Stimulated activated CD8-positive, alpha-beta memory T cell treated with anti-CD3 and anti-CD28 coated beads, Interleukin-7, amount 100 ng/mL, for 24 hours (primary cell): ENCODE data around the gene CACNA1A.
A peak's percentile ranks its signal among the peaks of the same experiment; 100 is the strongest.

Experiments used
- DNase-seq: peaks from one replicate; pipeline ENCODE4 v3.0.0-alpha.2; 2020; ENCODE audit warnings: low read depth

CACNA1A gene

DNA sequence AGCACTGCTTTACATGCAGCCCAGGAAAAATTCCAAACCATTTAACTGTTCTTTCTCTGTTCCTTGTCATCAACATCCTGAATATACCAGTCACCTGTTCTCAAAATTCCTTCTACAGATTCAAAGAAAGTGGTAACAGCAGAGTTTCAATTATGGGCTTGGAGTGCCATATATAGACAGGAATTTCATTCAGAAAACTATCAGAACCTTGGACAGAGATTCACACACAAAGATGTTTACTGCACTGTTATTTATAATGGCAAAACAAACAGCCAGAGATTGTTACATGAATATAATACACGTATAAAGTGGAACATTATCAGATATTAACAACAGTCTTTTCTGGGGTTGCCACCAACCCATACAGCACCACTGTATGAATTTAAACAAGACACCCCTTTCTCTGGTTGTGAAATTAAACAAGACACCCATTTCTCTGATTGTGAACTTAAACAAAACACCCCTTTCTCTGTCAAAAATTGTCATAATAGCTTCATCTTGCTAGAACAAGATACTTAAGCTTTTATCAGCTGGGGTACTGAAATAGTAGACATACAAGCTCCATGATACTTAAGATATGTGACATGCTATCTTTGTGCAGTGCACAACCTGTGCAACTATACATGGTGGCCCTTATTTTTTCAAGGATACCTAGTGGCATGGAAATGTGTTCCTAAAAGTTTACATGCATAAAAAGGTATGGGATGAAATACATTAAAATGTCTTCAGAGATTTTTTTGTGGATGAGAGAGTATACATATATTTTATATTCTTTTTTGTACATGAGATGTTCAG lies 12.6 kb downstream of the CACNA1A start:
- DNase-seq = no peak

DNA sequence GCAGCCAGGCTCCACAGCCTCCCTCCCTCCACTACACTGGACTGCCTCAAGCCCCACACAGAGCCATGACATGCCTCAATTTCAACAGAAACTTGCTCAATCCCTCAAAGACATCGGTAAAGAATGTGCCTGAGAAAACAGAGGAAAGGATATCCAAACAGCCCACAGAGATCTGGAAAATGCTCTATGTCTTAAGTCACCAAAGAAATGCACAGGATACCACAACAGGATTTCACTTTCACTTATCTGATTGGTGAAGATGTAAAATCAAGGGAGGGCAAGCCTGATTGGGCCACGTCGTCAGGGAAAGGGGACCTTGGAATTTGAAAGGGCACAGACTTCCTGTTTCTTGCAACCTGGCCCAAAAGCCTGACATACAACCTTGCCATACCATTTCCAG lies 14.2 kb downstream of the CACNA1A start:
- DNase-seq = no peak

DNA sequence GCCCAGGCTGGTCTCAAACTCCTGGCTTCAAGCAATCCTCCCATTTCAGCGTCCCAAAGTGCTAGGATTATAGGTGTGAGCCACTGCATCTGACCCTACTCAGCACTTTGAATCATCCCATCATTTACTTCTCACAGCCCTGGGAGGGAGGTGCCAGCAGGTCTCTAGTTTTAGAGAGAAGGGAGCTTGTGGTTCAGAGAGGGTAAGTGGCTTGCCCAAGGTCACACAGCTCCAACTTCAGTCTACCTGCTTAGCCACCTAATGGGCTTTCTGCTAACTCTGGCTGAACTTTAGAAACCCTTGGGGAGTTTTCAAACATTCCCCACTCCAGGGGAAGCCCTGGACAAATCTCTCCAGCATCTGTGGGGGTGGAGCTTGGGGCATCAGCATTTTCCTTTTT lies 18.3 kb downstream of the CACNA1A start:
- no peak for DNase-seq

DNA sequence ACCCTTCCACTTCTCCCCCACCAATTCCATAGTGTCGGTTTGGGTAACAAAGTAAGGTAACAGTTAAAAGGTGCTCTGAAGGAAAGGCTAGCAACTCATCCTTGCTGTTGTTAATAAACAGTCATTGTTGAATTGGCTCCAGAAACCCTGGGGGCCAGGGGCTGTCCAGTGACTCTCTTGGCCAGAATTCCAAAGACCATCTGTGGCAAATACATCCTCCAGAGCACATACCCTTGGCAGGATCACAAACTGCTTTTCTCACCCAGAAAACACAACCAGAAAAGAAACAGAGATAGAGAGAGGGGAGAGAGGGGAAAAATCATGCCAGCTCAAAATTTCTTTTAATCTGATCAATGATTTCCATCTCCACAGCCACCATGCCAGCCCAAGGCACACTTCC lies 22.1 kb downstream of the CACNA1A start:
- DNase-seq = no peak

DNA sequence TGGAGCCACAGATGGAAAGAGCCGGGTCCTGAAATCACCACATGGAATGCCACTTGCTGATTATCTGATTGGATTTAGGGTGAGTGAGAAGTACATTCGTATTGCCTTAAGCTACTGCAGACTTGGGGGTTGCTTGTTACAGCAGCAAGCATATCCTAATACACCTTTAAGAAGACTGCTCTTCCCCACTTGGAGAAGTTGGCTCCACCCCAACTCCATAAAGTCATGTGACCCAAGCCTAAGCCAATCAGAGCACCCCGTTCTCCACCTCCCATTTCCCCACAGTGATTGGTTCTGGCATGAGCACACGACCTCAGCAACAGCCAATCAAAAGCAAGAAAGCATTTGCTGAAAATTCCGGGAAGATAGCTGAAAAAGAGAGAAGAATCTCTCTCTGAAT lies 23.1 kb downstream of the CACNA1A start:
- no peak for DNase-seq

DNA sequence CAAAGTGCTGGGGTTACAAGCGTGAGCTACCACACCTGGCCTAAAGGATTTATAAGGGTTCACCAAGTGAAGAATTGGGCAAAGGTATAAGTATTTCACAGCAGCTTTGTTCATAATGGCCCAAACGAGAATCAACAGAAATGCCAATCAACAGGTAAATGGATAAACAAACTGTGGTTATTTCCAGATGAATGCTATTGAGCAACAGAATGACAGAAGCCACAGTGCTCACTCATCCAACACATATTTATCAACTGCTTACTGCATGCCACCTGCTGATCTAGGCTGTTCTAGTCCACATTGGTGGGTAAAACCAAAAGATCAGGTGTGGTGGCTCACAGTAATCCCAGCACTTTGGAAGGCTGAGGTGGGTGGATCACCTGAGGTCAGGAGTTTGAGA lies 27.7 kb downstream of the CACNA1A start:
- DNase-seq = no peak

DNA sequence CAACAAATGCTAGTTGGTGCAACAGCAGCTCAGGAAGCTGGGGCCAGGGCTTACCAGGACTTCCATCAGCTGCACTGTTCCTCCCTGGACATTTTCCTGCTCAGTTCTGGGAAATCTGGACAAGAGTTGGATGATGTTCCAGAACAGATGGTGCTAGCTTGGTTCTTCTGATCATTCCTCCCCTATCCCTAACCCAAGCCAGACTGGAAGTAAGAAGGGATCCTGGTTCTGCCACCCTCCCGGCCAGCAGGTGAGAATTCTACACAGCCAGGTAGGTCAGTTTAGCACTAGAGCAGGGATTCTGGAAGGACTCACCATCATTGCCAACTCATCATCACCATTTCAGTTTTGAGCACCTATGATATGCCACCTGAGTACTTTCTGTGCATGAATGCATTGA lies 30.2 kb downstream of the CACNA1A start:
- DNase-seq = no peak

DNA sequence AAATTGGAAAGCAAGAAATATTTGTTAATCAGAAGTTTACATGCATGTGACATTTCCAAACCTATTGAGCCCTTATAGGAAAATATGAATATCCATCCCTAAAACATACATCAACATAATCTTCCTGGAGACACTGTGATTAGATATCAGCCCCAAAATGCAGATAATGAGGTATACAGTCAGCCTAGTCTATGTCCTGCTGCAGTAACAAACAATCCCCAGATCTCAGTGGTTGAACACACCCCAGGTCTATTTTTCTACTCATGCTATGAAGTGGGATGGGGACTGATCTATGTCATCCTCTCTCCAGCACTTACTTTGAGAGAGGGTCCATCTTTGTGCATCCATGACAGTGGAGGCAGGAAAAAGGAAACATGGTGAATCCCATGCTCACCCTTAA lies 31.2 kb downstream of the CACNA1A start:
- DNase-seq = no peak

DNA sequence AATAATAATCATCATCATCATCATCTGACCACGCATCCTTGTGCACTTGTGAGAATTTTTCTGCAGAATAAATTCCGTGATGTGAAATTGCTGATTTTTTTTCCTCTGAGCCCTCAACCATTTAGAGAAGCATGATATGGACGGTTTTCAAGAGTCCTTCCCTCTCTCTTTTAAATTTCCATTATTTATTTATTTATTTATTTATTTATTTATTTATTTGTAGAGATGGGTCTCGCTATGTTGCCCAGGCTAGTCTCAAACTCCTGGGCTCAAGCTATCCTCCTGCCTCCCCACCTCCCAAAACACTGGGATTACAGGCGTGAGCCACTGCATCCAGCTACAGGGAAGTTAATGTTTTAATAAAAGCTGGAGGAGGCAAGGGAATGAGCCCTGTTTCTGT lies 39.6 kb downstream of the CACNA1A start:
- no peak for DNase-seq

DNA sequence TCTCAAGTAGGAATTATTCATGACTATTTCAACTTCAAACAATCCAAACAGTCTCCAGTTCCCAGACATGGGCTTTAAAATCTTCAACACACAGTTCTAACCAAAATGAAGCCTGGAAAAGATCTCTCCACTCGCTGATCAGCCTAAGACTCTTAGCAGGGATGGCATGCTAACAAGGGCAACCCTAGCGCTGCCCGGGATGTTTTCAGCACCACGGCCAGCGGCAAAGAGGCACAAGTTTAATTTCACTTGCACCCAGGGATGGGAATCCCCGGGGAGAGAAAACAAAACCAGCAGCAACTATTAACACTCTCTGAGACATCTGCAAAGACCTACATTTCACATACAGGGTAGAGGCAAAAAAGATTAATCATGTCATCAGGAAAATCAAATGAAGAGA lies 43.0 kb downstream of the CACNA1A start:
- no peak for DNase-seq

DNA sequence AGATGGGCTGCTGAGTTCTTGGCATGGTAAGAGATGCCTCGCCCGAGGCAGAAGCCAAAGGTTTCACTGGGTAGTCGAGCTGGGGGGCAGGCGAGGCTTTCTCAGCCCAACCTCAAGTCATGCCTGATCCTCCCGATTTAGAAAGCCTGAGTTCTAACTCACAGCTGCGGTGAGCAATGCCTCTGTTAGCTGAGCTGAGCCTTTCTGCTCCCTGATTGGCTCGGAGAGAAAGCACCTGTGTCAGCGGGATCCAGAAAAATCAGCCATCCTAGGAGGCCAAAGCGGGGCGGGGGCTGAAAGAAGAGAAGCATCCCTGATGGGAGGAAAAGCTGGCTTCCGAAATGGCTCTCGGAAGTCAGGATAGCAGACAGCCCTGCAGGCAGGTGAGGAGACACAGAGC lies 44.7 kb downstream of the CACNA1A start:
- DNase-seq = no peak

DNA sequence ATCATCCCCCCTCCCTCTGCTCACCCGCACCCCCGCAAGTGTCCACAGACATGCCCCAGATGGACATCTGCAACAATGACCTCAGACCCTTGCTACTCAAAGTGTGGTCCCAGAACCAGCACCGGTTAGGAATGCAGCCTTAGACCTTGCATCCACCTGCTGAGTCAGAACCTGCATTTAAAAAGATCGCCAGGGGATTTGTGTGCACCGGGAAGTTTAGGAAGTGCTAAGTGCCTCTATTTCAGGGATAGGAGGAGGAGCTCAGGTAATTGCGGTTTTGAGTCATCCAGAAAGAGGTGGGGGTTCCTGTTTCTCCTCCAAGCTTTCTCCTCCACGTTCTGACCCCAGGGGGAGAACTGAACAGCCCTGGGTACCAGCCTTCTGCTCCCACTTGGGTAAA lies 46.2 kb downstream of the CACNA1A start:
- no peak for DNase-seq

DNA sequence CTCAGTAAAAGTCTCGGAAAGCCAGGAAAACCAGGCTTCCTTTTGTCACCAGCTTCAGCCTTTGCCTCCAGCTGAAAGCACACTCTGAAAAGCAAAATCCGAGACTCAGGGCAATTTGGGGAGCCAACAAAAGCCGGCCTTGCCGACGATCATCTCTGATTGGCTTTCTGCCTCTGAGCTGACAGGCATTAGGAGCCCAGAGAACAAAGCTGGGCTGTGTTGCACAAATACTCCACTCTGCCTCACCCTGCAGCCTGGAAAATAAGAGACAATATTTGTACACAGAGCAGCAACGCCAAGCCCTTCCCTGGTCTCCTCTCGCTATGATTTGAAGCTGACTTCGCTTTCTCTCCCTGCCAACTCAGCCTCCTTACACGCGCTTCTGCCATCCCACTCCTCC lies 46.9 kb downstream of the CACNA1A start:
- DNase-seq = no peak

DNA sequence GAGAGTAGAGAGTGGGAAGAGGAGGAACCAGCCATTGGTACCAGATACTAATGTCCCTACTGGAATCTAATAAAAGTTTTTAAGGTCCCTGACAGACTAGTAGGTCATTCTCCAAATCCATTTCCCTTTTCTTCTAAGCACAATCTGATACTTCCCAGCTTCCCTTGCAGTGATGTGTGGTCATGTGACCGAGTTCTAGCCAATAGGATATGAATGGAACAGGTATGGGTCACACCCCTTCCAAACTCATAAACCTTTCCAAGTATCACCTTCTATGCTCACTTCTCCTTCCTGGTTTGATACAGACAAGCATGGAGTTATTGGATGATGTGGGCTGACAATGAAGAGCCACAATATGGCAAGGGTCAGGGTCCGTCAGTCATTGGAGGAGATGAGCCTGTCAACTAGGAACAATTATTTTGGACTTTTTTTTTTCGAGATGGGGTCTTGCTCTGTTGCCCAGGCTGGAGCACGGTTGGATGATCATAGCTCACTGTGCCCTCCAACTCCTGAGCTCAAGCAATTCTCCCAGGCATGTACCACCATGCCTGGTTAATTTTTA lies 54.8 kb downstream of the CACNA1A start:
- no peak for DNase-seq

DNA sequence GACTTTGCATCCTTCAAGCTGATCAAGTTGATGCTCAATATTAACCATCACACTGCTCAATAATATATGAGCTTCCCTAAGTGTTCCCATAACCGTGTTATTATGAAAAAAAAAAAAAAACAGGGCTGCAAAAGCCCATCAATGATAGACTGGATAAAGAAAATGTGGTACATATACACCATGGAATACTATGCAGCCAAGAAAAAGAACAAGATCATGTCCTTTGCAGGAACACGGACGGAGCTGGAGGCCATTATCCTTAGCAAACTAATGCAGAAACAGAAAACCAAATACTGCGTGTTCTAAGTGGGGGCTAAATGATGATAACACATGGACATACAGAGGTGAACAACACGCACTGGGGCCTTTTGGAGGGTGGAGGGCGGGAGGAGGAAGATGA lies 58.3 kb downstream of the CACNA1A start:
- DNase-seq = no peak

DNA sequence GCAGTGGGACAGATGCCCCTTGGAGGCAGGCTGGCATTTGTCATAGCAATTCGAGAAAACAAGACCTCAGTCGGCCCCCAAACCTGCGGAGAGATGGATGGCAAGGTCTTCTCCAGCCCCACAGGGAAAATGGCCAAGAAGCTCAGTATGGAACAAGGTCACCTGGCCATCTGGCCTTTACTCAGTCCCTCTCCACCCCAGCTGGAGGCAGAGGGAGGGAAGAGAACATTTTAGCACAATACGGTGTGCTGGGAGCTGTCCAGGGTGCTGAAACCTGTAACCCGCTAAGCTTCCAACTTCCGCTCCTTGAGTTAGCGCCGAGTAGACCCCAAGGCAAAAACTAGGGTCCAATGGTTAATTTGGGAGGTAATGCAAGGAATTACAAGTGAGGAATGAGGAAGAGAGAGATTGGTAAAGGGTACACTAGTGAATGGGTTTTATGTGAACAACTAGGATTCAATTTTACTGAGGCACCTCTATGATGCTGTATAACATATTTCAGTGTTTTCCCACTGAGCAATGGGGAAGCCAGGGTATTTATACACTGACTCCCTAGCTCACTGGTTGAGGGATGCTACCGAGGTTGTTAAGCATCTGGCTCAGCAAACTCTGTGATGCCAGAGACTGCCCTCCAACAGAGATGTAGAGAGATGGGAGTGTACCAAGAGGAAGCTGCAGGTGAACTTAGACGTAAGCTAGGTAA lies 64.3 kb downstream of the CACNA1A start:
- no peak for DNase-seq

DNA sequence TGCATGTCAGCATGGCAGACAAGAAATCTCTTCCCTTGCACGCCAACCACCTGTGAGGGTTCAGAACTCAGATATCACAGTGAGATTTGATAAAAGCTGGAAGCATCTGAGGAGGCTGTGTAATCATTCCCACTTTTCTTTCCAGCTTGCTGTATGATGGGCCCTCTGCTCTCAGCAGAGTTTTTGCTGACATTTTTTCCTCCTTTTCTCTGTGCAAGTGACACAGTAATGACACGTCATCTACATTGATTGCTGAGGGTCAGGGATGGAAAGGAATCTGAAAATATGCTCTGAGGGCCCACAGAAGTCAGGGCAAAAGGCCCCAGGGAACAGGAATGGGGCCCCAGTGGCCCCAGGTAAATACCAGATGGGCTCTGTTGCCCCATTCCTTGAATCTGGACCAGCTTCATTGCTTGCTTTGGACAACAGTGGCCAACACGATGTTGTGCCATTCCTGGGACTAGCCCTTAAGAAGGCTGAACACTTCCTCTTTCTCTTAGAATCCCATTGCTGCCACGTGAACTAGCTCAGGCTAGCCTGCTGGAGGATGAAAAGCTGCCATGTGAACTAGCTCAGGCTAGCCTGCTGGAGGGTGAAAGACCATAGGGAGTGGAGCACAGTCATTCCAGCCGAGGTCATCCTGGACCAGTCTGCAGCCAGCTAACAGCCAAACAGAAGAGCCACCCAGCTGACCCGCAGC lies 68.2 kb downstream of the CACNA1A start:
- no peak for DNase-seq

DNA sequence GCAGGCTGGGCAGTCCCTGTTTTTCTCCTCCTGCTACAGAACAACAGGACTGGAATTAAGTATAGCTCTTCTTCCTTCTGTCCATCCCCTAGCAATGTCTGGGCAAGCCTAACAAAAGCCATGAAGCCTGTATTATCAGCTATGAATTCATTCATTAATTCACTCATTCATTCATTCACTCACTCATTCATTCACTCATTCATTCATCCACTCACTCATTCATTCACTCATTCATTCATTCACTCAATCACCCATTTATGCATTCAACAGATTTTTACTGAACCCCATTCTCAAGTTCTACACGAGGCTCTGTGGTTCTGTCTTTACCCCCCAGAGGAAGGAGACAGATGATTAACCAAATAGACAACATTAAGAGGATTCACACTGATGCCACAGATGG lies 69.9 kb downstream of the CACNA1A start:
- no peak for DNase-seq

DNA sequence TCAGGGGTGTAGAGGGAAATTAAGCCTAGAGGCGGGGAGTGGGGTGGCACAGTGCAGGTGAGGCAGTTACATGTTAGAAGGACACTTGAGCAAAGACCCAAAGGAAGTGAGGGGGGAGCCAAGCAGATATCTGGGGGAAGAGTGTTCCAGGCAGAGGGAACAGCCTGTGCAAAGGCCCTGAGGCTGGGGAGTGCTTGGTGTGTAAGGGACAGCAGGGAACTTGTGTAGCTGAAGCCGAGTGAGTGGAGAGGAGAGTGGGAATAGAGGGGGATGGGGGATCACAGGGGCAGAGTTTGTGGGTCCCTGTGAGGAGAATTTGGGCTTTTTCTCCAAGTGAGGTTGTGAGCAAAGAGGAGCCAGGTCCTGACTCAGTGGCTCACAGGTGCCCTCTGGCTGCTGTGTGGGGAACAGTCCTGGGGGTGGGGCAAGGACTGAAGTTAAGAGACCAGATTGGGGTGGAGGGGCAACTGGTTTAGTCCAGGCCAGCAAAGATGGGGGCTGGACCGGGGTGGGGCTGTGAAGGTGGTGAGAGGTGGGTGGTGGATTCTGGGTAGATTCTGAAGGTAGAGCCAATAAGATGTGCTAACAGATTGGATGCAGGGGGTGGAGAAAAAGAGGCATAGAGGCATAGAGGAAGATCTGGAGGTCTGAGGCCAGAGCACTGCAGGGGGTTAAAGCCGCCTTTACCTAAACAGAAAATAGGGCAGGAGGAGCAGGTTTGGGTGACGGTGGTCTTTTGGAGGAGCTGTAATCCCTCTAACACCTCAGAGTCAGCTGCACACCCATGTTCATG lies 75.3 kb downstream of the CACNA1A start:
- peak; percentile 23 for DNase-seq

DNA sequence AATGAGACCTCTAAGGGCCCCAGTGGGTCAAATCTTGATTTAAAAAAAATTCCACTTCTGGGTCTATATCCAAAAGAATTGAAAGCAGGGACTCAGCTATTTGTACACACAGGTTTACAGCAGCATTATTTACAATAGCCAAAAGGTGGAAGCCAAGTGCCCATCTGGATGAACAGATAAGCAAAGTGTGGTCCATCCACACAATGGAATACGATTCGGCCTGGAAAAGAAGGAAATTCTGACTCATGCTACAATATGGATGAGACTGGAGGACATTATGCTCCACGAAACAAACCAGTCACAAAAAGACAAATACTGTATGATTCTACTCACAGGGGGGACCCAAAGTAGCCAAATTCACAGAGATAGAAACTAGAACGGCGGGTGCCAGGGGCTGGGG lies 76.7 kb downstream of the CACNA1A start:
- no peak for DNase-seq

DNA sequence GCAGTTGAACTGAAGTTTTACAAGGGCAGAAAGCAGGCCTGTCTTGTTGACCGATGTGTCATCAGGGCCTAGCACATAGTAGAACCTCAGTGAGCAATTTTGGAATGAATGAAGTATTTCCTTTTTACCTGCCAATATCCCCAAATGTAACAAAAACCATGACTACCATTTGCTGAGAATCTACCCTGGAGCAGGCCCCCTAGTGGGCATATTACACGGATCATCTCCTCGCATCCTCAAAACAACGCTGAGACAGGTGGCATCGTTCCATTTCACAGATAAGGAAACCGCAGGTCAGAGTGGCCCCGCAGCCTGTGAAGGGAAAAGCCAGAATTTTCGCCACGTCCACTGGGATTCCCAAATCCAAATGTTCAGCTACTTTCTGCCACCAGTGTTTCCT lies 77.9 kb downstream of the CACNA1A start:
- DNase-seq = no peak
